HTR-8/SVneo (cell line): ENCODE data around the gene AMOTL2.
A peak's percentile ranks its signal among the peaks of the same experiment; 100 is the strongest.

Experiments
- DNase-seq: peaks from one replicate; pipeline ENCODE4 v3.0.0; 2011; ENCODE audit warnings: low spot score, mixed read lengths; ENCODE audit not compliant: insufficient read length
- FAIRE-seq: peaks from 2 replicates; lab custom pipeline; 2011; peaks lifted over from hg19 to GRCh38; lab: Jason Lieb, UNC

Gene AMOTL2

GRCh38 chr3:134355416-134355815 lies 18.8 kb downstream of the AMOTL2 start:
- FAIRE-seq (no peak), DNase-seq (no peak)

DNA sequence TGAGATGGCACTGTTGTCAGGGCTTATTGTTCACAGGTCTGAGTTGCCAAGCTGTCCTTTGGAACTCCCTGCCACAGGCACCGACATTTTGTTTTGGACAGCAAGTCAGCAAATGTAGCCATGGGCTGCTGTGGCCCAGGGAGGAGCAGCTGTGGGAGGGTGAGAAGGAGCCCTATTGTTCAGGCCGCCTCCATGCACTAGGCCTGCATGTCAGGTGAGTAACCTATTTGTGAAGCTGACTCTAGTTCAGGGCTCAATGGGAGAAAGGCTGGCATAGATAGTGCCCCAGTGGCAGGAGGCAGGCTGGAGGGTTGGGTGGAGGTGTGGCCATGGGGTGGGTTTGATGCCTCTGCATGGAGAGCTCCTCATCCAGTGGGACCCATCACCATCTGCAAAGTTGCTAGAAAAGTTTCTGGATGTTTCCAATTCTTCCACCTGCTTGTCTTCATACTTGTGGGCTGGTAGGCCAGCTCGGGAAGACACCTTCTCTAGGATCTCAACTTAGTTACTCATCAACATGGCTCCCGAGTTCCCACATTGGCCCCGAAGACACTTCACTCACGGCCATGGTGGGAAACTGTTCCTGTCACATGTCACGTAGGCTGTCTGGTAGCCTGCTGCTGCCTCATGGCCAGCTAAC lies 19.5 kb downstream of the AMOTL2 start:
- DNase-seq: no peak
- FAIRE-seq: peak; percentile 20

- FAIRE-seq (peak; percentile 13), DNase-seq (no peak)
Observed at GRCh38 chr3:134353831-134354611, 20.2 kb downstream of the AMOTL2 start.

DNA sequence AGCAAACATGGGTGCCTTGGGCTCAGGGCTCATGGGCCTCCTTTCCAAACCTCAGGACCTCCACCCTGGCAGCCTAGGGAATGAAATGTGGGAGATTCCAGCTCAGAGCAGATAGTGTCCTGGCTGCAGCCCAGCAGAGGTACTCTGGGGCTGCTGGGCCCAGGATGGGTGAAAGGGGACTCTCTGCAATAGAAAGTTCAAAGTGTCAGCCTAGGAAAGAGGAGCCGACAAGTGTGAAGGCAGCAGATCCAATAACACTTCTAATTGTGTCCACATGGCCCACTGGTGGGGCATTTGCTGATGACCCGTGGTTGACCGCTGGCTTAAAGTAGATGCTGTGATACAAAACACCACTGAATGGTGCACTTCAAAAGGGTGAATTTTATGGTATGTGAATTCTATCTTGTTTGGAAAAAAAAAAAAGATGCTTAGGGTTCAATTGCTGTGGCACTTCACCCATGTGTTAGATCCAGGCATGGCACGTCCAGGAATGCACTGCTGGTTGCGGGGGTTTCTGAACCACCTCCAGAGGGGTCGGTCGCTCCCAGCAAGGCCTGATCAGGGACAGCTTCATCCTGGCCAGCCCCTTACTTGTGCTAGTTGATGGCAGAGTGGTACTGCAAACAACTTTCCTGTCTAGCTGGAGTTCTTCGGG lies 20.9 kb downstream of the AMOTL2 start:
- no peak for FAIRE-seq
- DNase-seq: no peak

DNA sequence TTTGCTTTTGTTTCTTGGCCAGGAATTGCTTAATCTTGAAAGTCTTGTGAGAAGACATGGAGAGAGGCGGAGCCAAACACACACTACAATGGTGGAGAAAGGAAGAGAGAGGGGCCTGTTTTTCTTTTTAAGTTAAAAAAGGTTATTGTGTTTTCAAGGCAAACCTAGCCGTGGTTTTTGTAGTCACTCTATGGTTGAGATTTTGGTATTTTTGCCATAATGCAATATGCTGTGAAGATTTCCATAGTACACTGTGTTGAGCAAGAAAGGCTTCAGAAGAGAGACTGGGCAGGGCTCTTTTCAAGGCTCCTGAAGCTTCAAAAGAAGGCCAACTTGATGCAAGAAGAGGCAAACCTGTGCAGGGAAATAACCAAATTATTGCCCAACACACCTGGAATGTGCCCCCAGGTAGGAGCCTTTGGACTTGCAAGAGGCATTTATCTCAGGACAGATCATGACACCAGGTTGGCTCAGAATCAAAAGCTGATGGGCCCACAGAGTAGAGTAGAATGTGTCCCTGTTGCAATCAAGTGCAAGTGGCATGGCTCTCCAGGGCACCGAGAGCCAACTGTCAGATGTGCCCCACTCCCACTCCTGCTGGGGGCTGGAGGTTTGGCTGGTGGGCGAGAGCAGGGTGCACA lies 22.1 kb downstream of the AMOTL2 start:
- FAIRE-seq (no peak), DNase-seq (no peak)

DNA sequence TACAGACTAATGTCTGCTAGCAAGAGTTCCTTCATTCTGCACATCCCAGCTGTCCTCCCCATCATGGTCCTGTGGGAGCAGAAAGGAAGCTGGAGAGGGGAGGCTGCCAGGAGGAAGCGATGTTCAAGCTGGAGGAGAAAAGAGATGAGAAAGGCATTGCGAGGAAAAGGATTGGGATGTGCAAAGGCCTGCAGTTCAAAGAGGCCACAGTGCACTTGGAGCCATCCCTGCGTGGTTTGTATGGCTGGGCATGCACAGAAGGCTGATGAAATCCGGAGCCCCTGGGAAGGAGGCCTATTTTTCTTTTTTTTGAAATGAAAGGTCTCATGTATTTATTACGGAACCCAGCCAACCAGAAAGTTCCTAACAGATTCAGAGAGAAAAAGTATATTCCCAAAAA lies 22.8 kb downstream of the AMOTL2 start:
- FAIRE-seq: no peak

GRCh38 chr3:134350861-134351311 lies 23.4 kb downstream of the AMOTL2 start:
- FAIRE-seq (no peak), DNase-seq (no peak)

More for the DNA sequence above, 22.8 kb downstream of the AMOTL2 start:
- DNase-seq: no peak

DNA sequence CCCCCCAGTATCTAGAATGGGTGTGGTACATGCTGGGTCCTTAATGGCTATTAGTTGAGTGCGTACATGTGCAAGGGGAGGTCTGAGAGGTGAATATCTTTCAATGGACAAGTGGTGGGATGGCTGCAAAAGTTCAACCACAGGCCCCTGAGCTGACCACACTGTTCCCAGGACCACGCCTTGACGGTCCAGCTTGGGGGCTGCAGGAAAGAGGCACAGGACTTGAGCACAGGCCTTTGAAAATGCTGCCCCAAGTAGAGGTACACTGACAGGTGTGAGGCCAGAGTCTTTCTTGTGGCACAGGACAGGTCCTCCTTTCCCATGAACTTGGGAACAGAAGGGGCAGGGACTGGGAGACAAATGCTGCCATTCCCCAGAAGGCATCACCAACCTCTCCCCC lies 24.0 kb downstream of the AMOTL2 start:
- no peak for FAIRE-seq
- no peak for DNase-seq

GRCh38 chr3:134348524-134348923 lies 25.7 kb downstream of the AMOTL2 start:
- peak; percentile 28 for FAIRE-seq
- DNase-seq: no peak

DNA sequence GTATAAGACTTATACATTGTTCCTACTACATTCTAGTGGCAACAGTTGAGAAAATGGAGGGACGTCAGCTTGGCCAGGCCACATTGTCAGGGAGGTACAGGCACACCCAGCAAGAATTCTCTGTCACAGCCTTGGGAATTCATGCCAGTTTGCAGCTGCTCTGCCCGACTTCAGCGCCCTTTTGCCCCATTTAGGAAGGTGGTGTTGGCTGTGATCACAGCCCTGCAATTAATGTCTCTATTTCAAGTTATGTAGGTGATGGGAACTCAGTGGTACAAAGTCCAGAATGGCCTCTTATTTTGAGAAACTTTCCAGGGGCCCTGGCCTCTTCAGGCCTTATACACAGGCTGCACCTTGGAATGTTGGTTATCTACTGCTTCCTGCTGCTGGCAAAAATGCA lies 26.7 kb downstream of the AMOTL2 start:
- DNase-seq: no peak
- no peak for FAIRE-seq

GRCh38 chr3:134346744-134347143 lies 27.5 kb downstream of the AMOTL2 start:
- DNase-seq: no peak
- no peak for FAIRE-seq

- DNase-seq (no peak), FAIRE-seq (no peak)
Observed at GRCh38 chr3:134345202-134345601, 29.0 kb downstream of the AMOTL2 start.

DNA sequence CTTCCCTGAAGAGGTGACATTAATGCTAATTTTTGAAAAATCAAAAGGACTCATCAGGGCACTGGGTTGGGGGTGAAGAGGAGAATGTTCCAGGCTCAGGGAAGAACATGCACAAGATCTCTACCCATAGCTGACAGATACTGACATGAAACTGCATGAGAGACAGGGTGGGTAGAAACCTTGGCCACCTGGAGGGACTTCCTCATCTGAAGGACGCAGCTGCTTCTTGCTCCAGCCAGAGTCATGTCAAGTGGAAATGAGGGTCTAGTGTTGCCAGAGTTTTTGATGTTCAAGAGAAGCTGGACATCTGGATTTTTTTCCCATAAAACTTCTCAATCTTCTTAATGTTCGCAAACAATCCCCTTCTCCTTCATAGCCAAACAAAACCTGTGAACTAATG lies 29.7 kb downstream of the AMOTL2 start:
- FAIRE-seq: no peak

DNA sequence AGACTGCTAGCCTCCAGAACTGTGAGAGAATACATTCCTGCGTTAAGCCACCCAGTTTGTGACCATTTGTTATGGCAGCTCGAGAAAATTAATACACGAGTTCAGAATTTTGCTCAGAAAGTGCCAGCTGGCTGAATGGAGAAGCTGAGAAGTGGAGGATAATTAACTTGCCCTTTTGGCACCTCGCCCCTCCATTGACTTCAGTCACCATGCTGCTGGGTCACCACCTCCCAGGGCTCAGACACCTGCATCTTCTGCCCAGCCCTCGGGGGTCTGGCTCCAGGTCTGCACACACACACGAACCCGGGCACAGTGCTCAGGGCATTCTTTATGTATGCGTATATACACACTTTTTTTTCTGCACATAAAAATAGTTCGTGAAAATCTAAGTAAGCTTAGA lies 32.0 kb downstream of the AMOTL2 start:
- FAIRE-seq (peak; percentile 57), DNase-seq (no peak)

More for the DNA sequence above, 29.7 kb downstream of the AMOTL2 start:
- no peak for DNase-seq

GRCh38 chr3:134341389-134341788 lies 32.9 kb downstream of the AMOTL2 start:
- FAIRE-seq (no peak), DNase-seq (no peak)

GRCh38 chr3:134340982-134341365 lies 33.3 kb downstream of the AMOTL2 start:
- no peak for FAIRE-seq
- DNase-seq: no peak

DNA sequence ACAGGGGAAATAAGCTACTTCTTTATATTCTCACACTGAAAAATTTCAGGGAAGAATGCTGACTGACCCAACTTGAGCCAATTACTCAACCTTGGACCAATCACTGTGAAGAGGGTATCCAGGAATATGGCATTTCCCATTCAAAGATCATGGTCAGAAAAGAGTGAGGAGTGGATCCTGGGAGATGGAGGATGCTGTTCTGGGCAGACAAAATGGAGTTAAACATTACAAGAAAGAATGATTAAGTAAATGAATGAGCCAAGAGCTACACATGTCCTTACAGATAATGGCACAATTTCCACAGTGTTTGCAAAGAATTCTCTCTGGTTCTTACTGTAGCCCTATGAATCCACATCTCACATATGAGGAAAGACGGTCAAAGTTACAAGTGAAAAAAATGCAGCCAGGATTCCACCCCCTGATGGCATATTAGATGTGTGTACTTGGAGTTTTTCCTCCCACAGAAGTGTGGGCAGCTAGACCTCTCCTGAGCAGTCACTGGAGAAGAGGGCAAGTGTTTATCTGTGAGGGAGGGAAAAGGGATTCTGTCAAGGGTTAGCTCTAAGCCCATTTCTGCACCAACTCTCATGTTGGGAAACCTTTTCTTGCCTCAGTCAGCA lies 33.8 kb downstream of the AMOTL2 start:
- FAIRE-seq (no peak), DNase-seq (no peak)

DNA sequence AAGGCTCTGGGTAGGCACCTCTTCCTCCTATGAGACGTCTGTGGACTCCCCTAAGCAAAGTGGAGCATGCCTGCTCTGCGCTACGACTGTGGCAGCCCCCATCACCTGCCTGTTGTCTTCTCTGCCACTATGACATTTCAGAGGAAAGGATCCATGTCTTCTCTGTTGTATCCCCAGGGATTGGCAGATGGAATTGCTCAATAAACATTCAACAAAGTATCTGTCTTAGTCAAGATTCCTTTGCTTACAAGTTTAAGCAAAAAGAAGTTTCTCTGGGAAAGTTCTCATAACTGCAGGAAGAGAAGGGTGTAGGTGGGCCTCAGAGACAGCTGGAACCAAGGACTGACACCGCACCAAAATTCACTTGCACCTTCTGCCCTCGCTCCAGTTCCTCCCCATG lies 34.3 kb downstream of the AMOTL2 start:
- FAIRE-seq (no peak), DNase-seq (no peak)

DNA sequence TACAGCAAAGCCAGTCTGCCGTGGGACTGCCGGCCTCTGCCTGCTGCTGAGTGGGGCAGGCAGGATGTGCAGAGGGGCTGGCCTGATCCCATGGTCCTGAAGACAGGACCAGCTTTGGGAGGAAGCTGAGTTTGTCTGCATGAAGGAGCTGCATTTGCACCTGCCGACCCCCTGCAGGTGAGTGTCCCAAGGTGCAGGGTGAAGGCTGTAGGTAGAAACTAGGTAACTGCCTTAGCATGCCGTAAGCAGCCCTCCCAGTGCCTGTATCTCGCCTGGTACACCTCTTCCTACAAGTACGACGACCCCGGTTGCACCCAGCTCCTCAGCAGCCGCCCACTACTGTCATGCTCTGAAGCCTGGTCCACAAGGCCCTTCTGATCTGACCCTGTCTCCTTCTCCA lies 34.9 kb downstream of the AMOTL2 start:
- DNase-seq (no peak), FAIRE-seq (peak; percentile 40)

DNA sequence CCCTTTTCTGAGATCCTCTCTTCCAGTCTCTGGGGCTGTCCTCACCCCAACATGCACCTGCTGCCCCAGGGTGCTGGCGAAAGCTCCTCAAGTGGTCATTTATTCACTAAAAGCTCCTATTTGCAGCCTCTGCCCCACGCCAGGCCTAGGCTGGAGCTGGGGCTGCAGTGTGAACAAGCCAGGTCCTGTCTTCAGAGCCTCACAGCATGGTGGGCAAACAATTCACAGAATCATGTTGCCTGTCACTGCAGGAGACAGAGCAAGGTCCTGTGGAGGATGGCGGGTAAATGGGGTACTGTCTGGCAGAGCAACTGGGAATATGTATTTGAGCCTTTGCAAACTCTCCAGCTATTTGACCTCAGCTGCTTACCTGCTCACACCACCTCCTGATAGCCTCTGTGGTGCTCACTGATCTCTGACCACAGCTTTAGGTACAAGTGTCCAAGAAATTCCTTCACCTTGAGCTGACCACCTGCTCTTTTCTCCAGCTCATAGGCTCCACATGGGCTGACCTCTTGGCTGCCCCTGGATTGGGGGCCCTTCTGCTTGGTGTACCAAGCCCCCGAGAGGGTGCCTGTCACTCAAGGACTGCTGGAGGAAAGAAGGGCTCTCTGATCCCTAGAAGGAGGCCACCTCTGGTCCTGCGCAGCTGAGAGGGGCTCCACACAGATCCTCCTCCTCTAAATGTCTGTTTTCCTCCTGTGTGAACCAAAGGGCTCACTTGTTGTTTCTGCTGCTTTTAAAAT lies 35.6 kb downstream of the AMOTL2 start:
- DNase-seq: no peak
- FAIRE-seq: no peak
